Activated CD4-positive, alpha-beta memory T cell treated with anti-CD3 and anti-CD28 coated beads, Interleukin-2, amount 10 ng/mL, durations not matched to agents 7 days and 5 days (primary cell): ENCODE measurements around the gene RAP1GAP. TPM values are rescaled to one million over a fixed set of nuclear protein-coding genes. Genes with fewer than 3 reads are reported as not detected.
"Not testable (repeated sequence)": the region's sequence is repeated elsewhere in the genome, so short reads cannot be mapped to it uniquely, and the experiment has no call there.

Experiments used
- CTCF ChIA-PET: fragments of 350-600 bp; sonication (Branson Sonifier 250); formaldehyde crosslinking; loops from one replicate; lab custom pipeline; 2021; ENCODE audit warnings: antibody characterized with exemption, inconsistent platforms; lab: Charles Lee
- POLR2A ChIA-PET: fragments of 350-600 bp; sonication (Branson Sonifier 250); formaldehyde crosslinking; loops from one replicate; lab custom pipeline; 2021; ENCODE audit warnings: antibody characterized with exemption; lab: Charles Lee
- DNase-seq: peaks from one replicate; pipeline ENCODE4 v3.0.0-alpha.2; 2020
- H3K27ac Mint-ChIP-seq: one replicate; pipeline ENCODE4 v1.8.0; 2021; ENCODE audit warnings: mild to moderate bottlenecking, mixed read lengths
- H3K27me3 Mint-ChIP-seq: one replicate; pipeline ENCODE4 v1.8.0; 2021; ENCODE audit warnings: mixed read lengths
- H3K36me3 Mint-ChIP-seq: one replicate; pipeline ENCODE4 v1.8.0; 2021; ENCODE audit warnings: low read depth, mixed read lengths
- H3K4me1 Mint-ChIP-seq: one replicate; pipeline ENCODE4 v1.8.0; 2021; ENCODE audit warnings: mixed read lengths
- H3K4me3 Mint-ChIP-seq: one replicate; pipeline ENCODE4 v1.8.0; 2021; ENCODE audit warnings: mild to moderate bottlenecking, mixed read lengths
- H3K9me3 Mint-ChIP-seq: one replicate; pipeline ENCODE4 v1.8.0; 2021; ENCODE audit warnings: mixed read lengths
- total RNA-seq, 2 experiments: library from RNA; stranded (reverse); gene quantifications; one replicate each; pipeline ENCODE4 v1.2.3, GENCODE V29; 2021

Gene RAP1GAP
- total RNA-seq, 2 experiments from 2014 or later = 0.15 TPM; not detected in 1

- POLR2A ChIA-PET = no interaction called here
- Mint-ChIP-seq H3K4me1 (peaks cover 12% of the 10 kb centered on the region), H3K27me3 (no peaks in the 10 kb centered on the region), H3K36me3 (peaks cover 57% of the 10 kb centered on the region), H3K27ac (no peak overlapping the region), H3K4me3 (no peak overlapping the region), H3K9me3 (no peaks in the 10 kb centered on the region)
- CTCF ChIA-PET = no interaction called here
- DNase-seq = no peak
These were observed 27.8 kb upstream of the RAP1GAP start for GRCh38 chr1:21696931-21697330.

- H3K36me3 Mint-ChIP-seq = peaks cover 55% of the 10 kb centered on the region
- H3K27me3 Mint-ChIP-seq = no peaks in the 10 kb centered on the region
- H3K4me1 Mint-ChIP-seq = peaks cover 3% of the 10 kb centered on the region
- no peak for DNase-seq
- ChIA-PET CTCF (no interaction called here), POLR2A (no interaction called here)
- no peak overlapping the region for H3K27ac Mint-ChIP-seq
- H3K9me3 Mint-ChIP-seq = no peaks in the 10 kb centered on the region
- H3K4me3 Mint-ChIP-seq = no peak overlapping the region
These were observed 24.6 kb upstream of the RAP1GAP start for GRCh38 chr1:21693732-21694131.

DNA sequence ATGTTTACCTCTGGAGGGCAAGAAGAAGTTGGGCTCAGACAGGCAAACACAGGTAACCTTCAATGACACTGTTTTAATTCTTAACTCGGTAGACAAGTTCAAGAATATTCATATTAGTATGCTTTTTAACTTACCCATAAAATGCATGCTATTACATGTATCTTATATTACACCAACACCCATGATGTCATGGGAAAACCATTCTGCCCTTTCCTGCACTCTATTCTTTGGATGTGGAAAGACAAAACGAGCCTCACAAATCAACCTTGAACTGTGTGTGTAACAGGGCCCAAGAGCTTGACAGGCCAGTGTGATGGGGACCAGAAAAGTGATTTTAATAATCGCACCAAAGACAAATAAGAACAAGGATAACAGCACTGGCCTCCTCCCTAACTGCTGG lies 22.6 kb upstream of the RAP1GAP start:
- DNase-seq = no peak
- no peak overlapping the region for H3K4me3 Mint-ChIP-seq
- peaks cover 63% of the 10 kb centered on the region for H3K36me3 Mint-ChIP-seq
- H3K9me3 Mint-ChIP-seq = no peaks in the 10 kb centered on the region
- no peaks in the 10 kb centered on the region for H3K27me3 Mint-ChIP-seq
- CTCF ChIA-PET = no interaction called here
- POLR2A ChIA-PET = no interaction called here
- H3K4me1 Mint-ChIP-seq = no peaks in the 10 kb centered on the region
- no peak overlapping the region for H3K27ac Mint-ChIP-seq

- no peak for DNase-seq
- Mint-ChIP-seq H3K27ac (no peak overlapping the region), H3K36me3 (peaks cover 70% of the 10 kb centered on the region), H3K4me1 (no peaks in the 10 kb centered on the region), H3K27me3 (no peaks in the 10 kb centered on the region), H3K9me3 (no peaks in the 10 kb centered on the region), H3K4me3 (no peak overlapping the region)
- CTCF ChIA-PET = no interaction called here
- POLR2A ChIA-PET = no interaction called here
These were observed 20.7 kb upstream of the RAP1GAP start for GRCh38 chr1:21689661-21690372.

- no peak for DNase-seq
- ChIA-PET POLR2A (interaction anchor here (0.6 to 0.9 kb wide), 2 partner anchors 11 to 643 kb away, joined by 3 read pairs; no protein-coding TSS in a partner anchor), CTCF (no interaction called here)
- H3K9me3 Mint-ChIP-seq = no peaks in the 10 kb centered on the region
- no peaks in the 10 kb centered on the region for H3K4me1 Mint-ChIP-seq
- peaks cover 65% of the 10 kb centered on the region for H3K36me3 Mint-ChIP-seq
- no peak overlapping the region for H3K27ac Mint-ChIP-seq
- H3K4me3 Mint-ChIP-seq = no peak overlapping the region
- H3K27me3 Mint-ChIP-seq = no peaks in the 10 kb centered on the region
These were observed 17.9 kb upstream of the RAP1GAP start for GRCh38 chr1:21687081-21687529.

DNA sequence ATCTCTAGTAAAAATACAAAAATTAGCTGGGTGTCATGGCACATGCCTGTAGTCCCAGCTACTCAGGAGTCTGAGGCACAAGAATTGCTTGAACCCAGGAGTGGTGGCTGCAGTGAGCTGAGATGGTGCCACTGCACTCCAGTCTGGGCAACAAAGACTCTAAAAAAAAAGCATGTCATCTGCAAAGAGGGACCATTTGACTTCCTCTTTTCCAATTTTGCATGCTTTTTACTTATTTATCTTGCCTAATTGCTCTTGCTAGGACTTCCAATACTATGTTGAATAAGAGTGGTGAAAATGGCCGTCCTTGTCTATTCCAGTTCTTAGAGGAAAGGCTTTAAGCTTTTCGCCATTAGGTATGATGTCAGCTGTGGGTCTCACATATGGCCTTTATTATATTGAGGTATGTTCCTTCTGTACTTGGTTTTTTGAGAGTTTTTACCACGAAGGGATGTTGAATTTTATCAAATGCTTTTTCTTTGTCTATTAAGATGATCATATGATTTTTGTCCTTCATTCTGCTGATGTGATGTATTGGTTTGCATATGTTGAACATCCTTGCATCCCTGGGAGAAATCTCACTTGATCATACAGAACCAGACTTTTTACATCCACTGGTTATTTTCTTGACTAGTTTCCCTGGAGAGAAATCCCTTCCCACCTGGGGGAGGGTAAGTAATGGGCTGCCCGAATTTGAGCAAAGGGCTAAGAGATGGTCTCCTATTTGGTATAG lies 17.0 kb upstream of the RAP1GAP start:
- Mint-ChIP-seq H3K27me3 (no peaks in the 10 kb centered on the region), H3K4me1 (peaks cover 4% of the 10 kb centered on the region), H3K4me3 (no peak overlapping the region), H3K9me3 (no peaks in the 10 kb centered on the region), H3K36me3 (peaks cover 68% of the 10 kb centered on the region), H3K27ac (no peak overlapping the region)
- no peak for DNase-seq
- ChIA-PET POLR2A (no interaction called here), CTCF (no interaction called here)

- Mint-ChIP-seq H3K4me3 (no peak overlapping the region), H3K27ac (no peak overlapping the region), H3K27me3 (no peaks in the 10 kb centered on the region), H3K9me3 (no peaks in the 10 kb centered on the region), H3K4me1 (peaks cover 4% of the 10 kb centered on the region), H3K36me3 (peaks cover 59% of the 10 kb centered on the region)
- no peak for DNase-seq
- CTCF ChIA-PET = no interaction called here
- POLR2A ChIA-PET = no interaction called here
These were observed 12.3 kb upstream of the RAP1GAP start for GRCh38 chr1:21681426-21681825.

- Mint-ChIP-seq H3K36me3 (peaks cover 54% of the 10 kb centered on the region), H3K27ac (no peak overlapping the region), H3K4me1 (peaks cover 4% of the 10 kb centered on the region), H3K4me3 (no peak overlapping the region), H3K9me3 (no peaks in the 10 kb centered on the region), H3K27me3 (no peaks in the 10 kb centered on the region)
- ChIA-PET CTCF (no interaction called here), POLR2A (no interaction called here)
- no peak for DNase-seq
These were observed 11.8 kb upstream of the RAP1GAP start for GRCh38 chr1:21680918-21681317.

DNA sequence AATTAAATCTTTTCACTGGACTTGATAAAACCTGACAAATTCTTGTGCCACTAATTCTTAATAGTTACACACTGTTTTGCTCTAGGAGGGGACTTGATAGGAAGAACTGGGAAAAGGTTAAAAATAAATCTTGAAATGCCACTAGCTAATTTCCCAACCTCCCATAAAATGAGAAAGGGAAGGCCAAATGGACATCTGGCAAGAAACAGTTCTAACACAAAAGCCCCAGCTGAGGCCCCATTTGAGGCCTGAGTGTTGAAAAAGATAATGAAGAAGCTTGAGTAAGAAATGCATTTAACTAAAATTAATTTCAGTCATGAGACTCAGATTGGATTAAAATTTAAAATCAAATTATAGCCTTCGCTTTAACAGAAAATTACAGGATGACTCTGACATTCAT lies 11.2 kb upstream of the RAP1GAP start:
- no peak overlapping the region for H3K27ac Mint-ChIP-seq
- peaks cover 50% of the 10 kb centered on the region for H3K36me3 Mint-ChIP-seq
- H3K9me3 Mint-ChIP-seq = no peaks in the 10 kb centered on the region
- no peak overlapping the region for H3K4me3 Mint-ChIP-seq
- no peaks in the 10 kb centered on the region for H3K27me3 Mint-ChIP-seq
- DNase-seq = no peak
- ChIA-PET POLR2A (no interaction called here), CTCF (no interaction called here)
- peaks cover 4% of the 10 kb centered on the region for H3K4me1 Mint-ChIP-seq

DNA sequence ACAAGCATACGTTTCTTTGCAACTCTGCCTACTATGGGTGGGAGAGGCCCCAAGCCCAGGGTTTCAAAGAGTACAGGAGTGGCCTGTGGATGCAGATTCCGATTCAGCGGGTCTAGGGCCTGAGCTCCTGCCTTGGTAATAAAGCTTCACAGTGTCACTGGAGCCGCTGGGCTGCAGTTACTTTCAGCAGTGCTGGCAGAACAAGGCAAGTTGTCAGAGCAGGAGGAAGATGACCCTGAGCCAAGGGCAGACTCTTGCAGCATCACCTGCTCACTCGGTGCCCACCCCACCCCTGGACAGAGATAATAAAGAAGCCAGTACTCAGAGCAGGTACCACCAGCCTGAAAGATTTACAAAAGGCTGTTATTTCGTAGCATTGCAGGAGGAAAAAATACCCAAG lies 8.0 kb upstream of the RAP1GAP start:
- ChIA-PET POLR2A (no interaction called here), CTCF (no interaction called here)
- Mint-ChIP-seq H3K4me1 (peaks cover 6% of the 10 kb centered on the region), H3K36me3 (peaks cover 31% of the 10 kb centered on the region), H3K27ac (no peak overlapping the region), H3K9me3 (no peaks in the 10 kb centered on the region), H3K4me3 (no peak overlapping the region), H3K27me3 (no peaks in the 10 kb centered on the region)
- no peak for DNase-seq

DNA sequence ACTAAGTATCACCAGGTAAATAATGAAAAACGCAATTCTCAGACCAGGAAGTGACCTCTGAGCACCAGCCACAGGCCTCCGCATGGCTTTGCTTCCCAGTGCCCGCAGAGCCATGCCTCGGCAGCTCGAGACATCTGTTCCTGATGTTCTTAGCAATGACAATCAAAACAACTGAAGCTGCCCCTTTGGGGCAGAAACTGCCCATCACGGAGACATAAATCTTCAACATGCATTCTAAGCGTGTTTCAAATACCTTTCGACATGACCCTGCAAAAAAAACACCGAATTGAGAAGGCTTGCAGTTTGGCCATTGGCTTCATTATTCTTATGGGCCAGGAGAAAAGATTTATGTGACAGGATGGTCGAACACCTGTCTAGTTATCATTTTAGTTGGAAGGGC lies 5.8 kb upstream of the RAP1GAP start:
- POLR2A ChIA-PET = no interaction called here
- Mint-ChIP-seq H3K36me3 (peaks cover 18% of the 10 kb centered on the region), H3K4me1 (peaks cover 2% of the 10 kb centered on the region), H3K4me3 (no peak overlapping the region), H3K27me3 (peaks cover 10% of the 10 kb centered on the region), H3K27ac (no peak overlapping the region), H3K9me3 (no peaks in the 10 kb centered on the region)
- no peak for DNase-seq
- CTCF ChIA-PET = no interaction called here

- H3K4me1 Mint-ChIP-seq, DNase-seq, H3K36me3 Mint-ChIP-seq, H3K9me3 Mint-ChIP-seq, CTCF ChIA-PET, H3K4me3 Mint-ChIP-seq, H3K27ac Mint-ChIP-seq, POLR2A ChIA-PET: not testable (repeated sequence)
- H3K27me3 Mint-ChIP-seq = peaks cover 17% of the 10 kb centered on the region
These were observed 4.7 kb upstream of the RAP1GAP start for GRCh38 chr1:21673853-21674252.

- ChIA-PET CTCF (interaction anchor here (1.1 kb wide), 1 partner anchor 14 kb away, joined by 3 read pairs; no protein-coding TSS in a partner anchor), POLR2A (no interaction called here)
- DNase-seq = no peak
- no peak overlapping the region for H3K27ac Mint-ChIP-seq
- H3K9me3 Mint-ChIP-seq = no peaks in the 10 kb centered on the region
- H3K36me3 Mint-ChIP-seq = peaks cover 5% of the 10 kb centered on the region
- H3K4me3 Mint-ChIP-seq = no peak overlapping the region
- H3K27me3 Mint-ChIP-seq = peaks cover 20% of the 10 kb centered on the region
- H3K4me1 Mint-ChIP-seq = peaks cover 5% of the 10 kb centered on the region
These were observed 4.2 kb upstream of the RAP1GAP start for GRCh38 chr1:21673277-21673780.
